ENCODE data around the gene RBMS1. TPM values are rescaled to one million over a fixed set of nuclear protein-coding genes. Genes with fewer than 3 reads are reported as not detected.

Gene RBMS1, protein sequence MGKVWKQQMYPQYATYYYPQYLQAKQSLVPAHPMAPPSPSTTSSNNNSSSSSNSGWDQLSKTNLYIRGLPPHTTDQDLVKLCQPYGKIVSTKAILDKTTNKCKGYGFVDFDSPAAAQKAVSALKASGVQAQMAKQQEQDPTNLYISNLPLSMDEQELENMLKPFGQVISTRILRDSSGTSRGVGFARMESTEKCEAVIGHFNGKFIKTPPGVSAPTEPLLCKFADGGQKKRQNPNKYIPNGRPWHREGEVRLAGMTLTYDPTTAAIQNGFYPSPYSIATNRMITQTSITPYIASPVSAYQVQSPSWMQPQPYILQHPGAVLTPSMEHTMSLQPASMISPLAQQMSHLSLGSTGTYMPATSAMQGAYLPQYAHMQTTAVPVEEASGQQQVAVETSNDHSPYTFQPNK
- total RNA-seq = 72.8 and 121 TPM in 2 replicates

DNA sequence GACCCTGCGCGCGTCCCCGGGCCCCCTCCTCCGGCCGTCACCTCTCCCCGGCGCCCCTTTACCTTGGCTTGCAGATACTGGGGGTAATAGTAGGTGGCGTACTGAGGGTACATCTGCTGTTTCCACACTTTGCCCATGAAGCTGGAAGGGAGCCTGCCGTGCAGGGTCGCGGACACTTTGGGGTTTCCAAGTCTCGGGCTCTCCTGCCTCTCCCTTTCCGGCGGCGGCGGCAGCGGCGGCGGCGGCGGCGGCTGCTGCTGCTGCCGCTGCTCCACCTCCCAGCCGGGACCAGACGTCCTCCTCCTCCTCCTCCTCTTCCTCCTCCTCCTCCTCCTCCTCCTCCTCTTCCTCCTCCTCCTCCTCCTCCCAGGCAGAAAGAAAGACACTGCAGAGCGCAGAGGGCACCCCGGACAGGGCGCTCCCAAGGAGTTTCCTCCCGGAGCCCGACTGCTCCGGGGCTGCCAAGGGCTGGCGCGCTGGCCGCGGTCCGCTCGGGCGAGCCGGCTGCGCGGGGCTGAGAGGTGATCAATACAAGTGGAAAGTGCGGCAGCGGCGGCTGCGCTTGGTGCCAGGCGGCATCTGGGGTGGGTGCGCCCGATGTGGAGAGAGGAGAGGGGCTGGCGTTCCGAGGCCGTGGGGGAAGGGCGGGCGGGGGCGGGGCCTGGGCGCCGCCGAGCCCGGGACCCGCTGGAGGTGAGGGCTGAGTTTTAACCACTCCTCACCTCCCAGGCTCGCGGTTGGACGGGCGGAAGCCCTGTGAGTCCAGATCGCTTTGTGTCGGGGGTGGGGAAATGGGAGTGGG, at the start of gene RBMS1:
Gene RBMS1, minus strand, starts transcription at position 581 of the 802 bp plus-strand sequence. Its CDS starts 444 bp downstream, at position 137.
- TF ChIP-seq, protein P1, sequence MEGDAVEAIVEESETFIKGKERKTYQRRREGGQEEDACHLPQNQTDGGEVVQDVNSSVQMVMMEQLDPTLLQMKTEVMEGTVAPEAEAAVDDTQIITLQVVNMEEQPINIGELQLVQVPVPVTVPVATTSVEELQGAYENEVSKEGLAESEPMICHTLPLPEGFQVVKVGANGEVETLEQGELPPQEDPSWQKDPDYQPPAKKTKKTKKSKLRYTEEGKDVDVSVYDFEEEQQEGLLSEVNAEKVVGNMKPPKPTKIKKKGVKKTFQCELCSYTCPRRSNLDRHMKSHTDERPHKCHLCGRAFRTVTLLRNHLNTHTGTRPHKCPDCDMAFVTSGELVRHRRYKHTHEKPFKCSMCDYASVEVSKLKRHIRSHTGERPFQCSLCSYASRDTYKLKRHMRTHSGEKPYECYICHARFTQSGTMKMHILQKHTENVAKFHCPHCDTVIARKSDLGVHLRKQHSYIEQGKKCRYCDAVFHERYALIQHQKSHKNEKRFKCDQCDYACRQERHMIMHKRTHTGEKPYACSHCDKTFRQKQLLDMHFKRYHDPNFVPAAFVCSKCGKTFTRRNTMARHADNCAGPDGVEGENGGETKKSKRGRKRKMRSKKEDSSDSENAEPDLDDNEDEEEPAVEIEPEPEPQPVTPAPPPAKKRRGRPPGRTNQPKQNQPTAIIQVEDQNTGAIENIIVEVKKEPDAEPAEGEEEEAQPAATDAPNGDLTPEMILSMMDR (IDR thresholded peaks at IDR 0.05; ENCODE audit: insufficient read depth, low read depth, low read length) = no peak
- DNase-seq (ENCODE audit: low read depth) = peak; percentile 54
- H3K4me3 ChIP-seq (ENCODE audit: low read depth, low read length) = peak within 1 kb of the TSS; percentile 85

DNA sequence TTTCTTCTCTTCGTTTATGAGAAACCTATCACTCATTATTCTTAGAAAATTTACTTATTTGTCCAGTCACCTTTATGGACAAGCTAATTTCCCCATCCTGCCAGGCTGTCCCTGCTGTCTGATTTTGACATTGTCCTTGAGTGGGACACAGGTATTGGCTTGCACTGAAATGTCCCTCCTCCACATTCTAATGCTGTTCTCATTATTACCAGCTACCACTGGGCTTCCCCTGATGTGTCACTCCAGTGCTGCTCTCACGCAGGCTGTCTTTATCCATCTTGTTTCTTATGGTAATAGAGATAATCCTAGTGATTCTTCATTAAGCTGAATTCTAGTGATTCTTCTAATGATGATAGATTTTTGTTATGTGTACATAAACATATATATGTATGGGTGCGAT, 48.1 kb upstream of the RBMS1 start:
- no peak overlapping the region for H3K4me3 ChIP-seq (ENCODE audit: low read depth, low read length)
- TF ChIP-seq, protein P1 (IDR thresholded peaks at IDR 0.05; ENCODE audit: insufficient read depth, low read depth, low read length) = no peak
- DNase-seq (ENCODE audit: low read depth) = no peak

- H3K4me3 ChIP-seq (ENCODE audit: low read depth, low read length) = no peak overlapping the region
- no peak for DNase-seq (ENCODE audit: low read depth)
- TF ChIP-seq, protein P1 (IDR thresholded peaks at IDR 0.05; ENCODE audit: insufficient read depth, low read depth, low read length) = no peak
Observed at GRCh38 chr2:160538559-160539355, 45.1 kb upstream of the RBMS1 start.

GRCh38 chr2:160538115-160538514, 44.5 kb upstream of the RBMS1 start:
- DNase-seq (ENCODE audit: low read depth) = no peak
- TF ChIP-seq, protein P1 (IDR thresholded peaks at IDR 0.05; ENCODE audit: insufficient read depth, low read depth, low read length) = no peak
- no peak overlapping the region for H3K4me3 ChIP-seq (ENCODE audit: low read depth, low read length)

DNA sequence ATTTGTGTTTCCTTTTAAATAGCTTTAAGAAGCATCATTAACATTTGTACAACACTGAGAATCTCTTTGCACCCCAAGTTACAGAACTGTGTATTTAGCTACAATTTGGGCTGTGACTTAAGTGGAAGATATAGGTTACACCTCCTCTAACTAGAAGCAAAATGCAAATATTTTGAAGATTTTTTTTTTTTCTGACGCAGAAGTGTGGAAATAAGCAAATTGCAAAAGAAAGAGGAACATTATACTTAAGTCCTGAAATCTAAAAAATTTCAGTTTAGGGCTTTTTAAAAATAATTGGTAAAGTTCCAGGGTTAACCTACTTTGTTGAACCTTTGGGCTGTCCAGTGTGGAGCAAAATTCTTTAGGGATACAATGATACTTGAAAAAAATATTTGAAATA, 41.4 kb upstream of the RBMS1 start:
- H3K4me3 ChIP-seq (ENCODE audit: low read depth, low read length) = no peak overlapping the region
- no peak for DNase-seq (ENCODE audit: low read depth)
- TF ChIP-seq, protein P1 (IDR thresholded peaks at IDR 0.05; ENCODE audit: insufficient read depth, low read depth, low read length) = no peak

DNA sequence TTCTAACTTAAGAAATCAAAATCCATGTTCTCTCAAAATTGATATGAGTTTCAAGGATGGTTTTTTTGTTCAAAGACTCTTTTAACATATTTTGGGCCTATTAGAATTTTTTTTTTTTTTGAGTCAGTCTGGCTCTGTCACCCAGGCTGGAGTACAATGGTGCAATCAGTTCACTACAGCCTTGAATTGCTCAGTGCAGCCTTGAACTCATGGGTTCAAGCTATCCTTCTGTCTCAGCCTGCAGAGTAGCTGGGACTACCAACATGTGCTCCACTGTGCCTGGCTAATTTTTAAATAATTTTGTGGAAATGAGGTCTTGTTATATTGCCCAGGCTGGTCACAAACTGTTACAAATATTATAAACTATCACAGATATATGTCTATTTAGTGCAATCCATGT, 40.6 kb upstream of the RBMS1 start:
- TF ChIP-seq, protein P1 (IDR thresholded peaks at IDR 0.05; ENCODE audit: insufficient read depth, low read depth, low read length) = no peak
- H3K4me3 ChIP-seq (ENCODE audit: low read depth, low read length) = no peak overlapping the region
- DNase-seq (ENCODE audit: low read depth) = no peak

All from fibroblast of villous mesenchyme (primary cell).